ENCODE measurements around the gene CD63. TPM values are rescaled to one million over a fixed set of nuclear protein-coding genes. Genes with fewer than 3 reads are reported as not detected.
"Not testable (repeated sequence)": the region's sequence is repeated elsewhere in the genome, so short reads cannot be mapped to it uniquely, and the experiment has no call there.

Gene CD63
- total RNA-seq, 4 donors from 2014 or later = 427 to 723 (median 581) TPM

DNA sequence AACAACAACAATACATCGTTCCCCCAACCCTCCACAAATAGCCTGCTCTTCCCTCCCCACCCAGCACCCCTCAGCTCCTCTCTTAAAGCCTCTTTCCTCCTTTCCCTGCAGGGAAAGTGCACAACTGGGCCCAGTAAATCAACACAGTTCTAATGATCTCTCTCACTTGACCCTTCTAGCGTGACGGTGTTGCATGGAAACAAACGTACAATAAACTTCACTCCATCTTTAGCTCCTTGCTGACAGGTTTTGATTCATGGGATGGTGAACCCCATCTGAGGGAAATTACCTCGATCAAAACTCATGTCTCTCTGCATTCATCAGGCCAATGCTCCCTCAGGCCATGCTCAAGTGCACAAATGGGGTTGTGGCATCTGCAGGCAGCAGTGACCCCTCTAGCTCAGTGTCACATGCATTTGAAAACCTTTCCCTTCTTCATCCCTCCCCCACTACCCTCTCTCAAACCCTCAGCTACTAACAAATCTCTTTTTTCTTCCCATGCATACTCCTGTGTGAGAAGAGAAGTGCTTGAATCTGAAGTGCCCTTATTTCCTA, 37.0 kb upstream of the CD63 start:
- Histone ChIP-seq H3K27ac (no peak overlapping the region), H3K4me1 (no peaks in the 10 kb centered on the region), H3K27me3 (no peaks in the 10 kb centered on the region), H3K36me3 (peaks cover 0 to 14% (median 1%) of the 10 kb centered on the region in 4 donors), H3K4me3 (no peak overlapping the region), H3K9me3 (no peaks in the 10 kb centered on the region)
- 77 to 82% methylated on average over 5 of the region's 5 CpGs for WGBS, 2 donors (ENCODE audit: low coverage in 1 of 2)
- in situ Hi-C loops (cut with MboI; ENCODE audit: low pct_ligation_motif_present in 1 of 4, low pct_unique_long_range_greater_than_20kb in 1 of 4, low sequenced_read_pairs in 3 of 4) (no loop called here), intact Hi-C loops (cut with DNase I; ENCODE audit: low total_unique reads) (no loop called here)
- TF ChIP-seq POLR2AphosphoS5 (IDR thresholded peaks at IDR 0.05) (no peak), EP300 (IDR thresholded peaks at IDR 0.05; ENCODE audit: low read depth) (no peak), POLR2A (IDR thresholded peaks at IDR 0.05) (no peak)
- TF ChIP-seq, protein P1, sequence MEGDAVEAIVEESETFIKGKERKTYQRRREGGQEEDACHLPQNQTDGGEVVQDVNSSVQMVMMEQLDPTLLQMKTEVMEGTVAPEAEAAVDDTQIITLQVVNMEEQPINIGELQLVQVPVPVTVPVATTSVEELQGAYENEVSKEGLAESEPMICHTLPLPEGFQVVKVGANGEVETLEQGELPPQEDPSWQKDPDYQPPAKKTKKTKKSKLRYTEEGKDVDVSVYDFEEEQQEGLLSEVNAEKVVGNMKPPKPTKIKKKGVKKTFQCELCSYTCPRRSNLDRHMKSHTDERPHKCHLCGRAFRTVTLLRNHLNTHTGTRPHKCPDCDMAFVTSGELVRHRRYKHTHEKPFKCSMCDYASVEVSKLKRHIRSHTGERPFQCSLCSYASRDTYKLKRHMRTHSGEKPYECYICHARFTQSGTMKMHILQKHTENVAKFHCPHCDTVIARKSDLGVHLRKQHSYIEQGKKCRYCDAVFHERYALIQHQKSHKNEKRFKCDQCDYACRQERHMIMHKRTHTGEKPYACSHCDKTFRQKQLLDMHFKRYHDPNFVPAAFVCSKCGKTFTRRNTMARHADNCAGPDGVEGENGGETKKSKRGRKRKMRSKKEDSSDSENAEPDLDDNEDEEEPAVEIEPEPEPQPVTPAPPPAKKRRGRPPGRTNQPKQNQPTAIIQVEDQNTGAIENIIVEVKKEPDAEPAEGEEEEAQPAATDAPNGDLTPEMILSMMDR (IDR thresholded peaks at IDR 0.05) = no peak
- no peak for DNase-seq

DNA sequence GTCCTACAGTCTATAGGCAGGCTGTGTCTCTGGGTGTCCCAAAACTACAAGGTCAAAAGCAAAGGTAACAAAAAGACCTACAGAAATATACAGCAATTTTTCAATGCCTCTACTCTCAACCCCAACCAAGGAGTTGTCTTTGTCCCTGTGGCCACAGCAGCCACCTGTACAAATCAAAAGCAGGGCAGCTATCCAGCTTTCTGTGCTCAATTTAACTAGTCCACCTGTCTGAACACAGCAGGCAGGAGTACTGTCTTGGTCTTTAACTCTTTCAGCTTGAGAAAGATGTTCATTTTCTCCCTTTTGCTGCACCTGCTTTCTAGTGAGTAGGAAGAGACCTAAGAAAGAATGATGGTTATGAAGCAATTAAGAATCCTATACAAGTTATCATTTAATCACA, 33.8 kb upstream of the CD63 start:
- Histone ChIP-seq H3K36me3 (peaks cover 0 to 41% (median 15%) of the 10 kb centered on the region in 4 donors), H3K4me3 (no peak overlapping the region), H3K9me3 (no peaks in the 10 kb centered on the region), H3K27me3 (no peaks in the 10 kb centered on the region), H3K4me1 (no peaks in the 10 kb centered on the region), H3K27ac (no peak overlapping the region)
- intact Hi-C loops (cut with DNase I; ENCODE audit: low total_unique reads) = no loop called here
- no peak for DNase-seq
- in situ Hi-C loops (cut with MboI; ENCODE audit: low pct_ligation_motif_present in 1 of 4, low pct_unique_long_range_greater_than_20kb in 1 of 4, low sequenced_read_pairs in 3 of 4) = no loop called here
- no peak for TF ChIP-seq POLR2A (IDR thresholded peaks at IDR 0.05)
- TF ChIP-seq POLR2AphosphoS5 (IDR thresholded peaks at IDR 0.05) = no peak
- TF ChIP-seq EP300 (IDR thresholded peaks at IDR 0.05; ENCODE audit: low read depth) = no peak
- TF ChIP-seq, protein P1 (IDR thresholded peaks at IDR 0.05) = no peak

DNA sequence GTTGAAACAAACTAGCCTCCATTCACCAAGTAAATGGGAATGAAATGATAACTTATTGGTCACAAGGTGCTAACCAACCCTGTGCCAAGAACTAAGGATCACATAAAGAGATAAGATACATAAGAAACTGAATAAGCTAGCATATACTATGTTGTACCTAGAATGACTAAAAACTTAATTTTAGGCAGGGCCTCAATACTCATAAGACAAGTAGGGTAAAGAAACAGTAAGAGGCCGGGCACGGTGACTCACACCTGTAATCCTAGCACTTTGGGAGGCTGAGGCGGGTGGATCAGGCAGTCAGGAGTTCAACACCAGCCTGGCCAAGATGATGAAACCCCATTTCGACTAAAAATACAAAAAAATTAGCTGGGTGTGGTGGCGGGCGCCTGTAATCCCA, 31.9 kb upstream of the CD63 start:
- no peak overlapping the region for H3K4me3 ChIP-seq
- H3K27ac ChIP-seq = no peak overlapping the region
- no peak for DNase-seq
- TF ChIP-seq, protein P1 (IDR thresholded peaks at IDR 0.05) = no peak
- TF ChIP-seq POLR2A (IDR thresholded peaks at IDR 0.05) (no peak), EP300 (IDR thresholded peaks at IDR 0.05; ENCODE audit: low read depth) (no peak), POLR2AphosphoS5 (IDR thresholded peaks at IDR 0.05) (no peak)
- H3K27me3 ChIP-seq = no peaks in the 10 kb centered on the region
- in situ Hi-C loops (cut with MboI; ENCODE audit: low pct_ligation_motif_present in 1 of 4, low pct_unique_long_range_greater_than_20kb in 1 of 4, low sequenced_read_pairs in 3 of 4) (no loop called here), intact Hi-C loops (cut with DNase I; ENCODE audit: low total_unique reads) (no loop called here)
- no peaks in the 10 kb centered on the region for H3K4me1 ChIP-seq
- WGBS, 2 donors (ENCODE audit: low coverage in 1 of 2) = 83 to 95% methylated on average over 6 of the region's 6 CpGs
- H3K9me3 ChIP-seq = no peaks in the 10 kb centered on the region
- peaks cover 0 to 54% (median 23%) of the 10 kb centered on the region in 4 donors for H3K36me3 ChIP-seq

DNA sequence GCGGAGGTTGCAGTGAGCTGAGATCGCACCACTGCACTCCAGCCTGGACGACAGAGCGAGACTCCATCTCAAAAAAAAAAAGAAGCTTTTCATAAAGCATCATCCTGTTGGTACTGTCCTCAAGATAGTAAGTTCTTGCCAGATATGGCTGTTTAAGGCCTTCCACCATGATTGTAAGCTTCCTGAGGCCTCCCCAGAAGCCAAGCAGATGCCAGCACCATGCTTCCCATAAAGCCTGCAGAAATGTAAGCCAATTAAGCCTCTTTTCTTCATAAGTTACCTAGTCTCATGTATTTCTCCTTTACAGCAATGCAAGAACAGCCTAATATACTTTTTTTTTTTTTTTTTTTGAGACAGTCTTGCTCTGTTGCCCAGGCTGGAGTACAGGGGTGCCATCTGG, 29.8 kb upstream of the CD63 start:
- H3K27ac ChIP-seq; intact Hi-C loops (cut with DNase I; ENCODE audit: low total_unique reads): not testable (repeated sequence)
- peaks cover 0 to 48% (median 23%) of the 10 kb centered on the region in 4 donors for H3K36me3 ChIP-seq

DNA sequence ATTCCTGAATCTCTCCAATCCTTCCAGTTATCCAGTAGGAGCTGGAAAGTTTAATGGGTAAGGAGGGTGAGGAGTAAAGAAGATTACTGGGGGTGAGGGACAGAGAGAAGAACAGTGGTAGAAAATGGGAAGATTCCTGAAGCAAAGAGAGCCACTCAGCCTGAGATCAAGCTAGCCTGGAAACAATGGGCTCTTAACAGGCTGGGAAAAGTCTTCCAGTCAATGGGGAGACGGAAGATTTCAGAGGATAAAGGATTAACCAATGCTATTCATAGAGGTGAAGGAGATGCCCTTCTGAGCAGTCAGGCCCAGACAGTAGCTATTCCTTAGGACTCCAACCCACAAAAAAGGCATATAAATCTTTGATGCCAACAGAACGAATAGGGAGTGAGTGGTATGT, 28.9 kb upstream of the CD63 start:
- Histone ChIP-seq H3K4me3 (no peak overlapping the region), H3K36me3 (peaks cover 0 to 47% (median 23%) of the 10 kb centered on the region in 4 donors), H3K27me3 (no peaks in the 10 kb centered on the region), H3K9me3 (no peaks in the 10 kb centered on the region), H3K27ac (no peak overlapping the region), H3K4me1 (no peaks in the 10 kb centered on the region)
- WGBS, 2 donors (ENCODE audit: low coverage in 1 of 2) = 78% methylated on average over 2 of the region's 2 CpGs; no CpG with 5 or more reads in 1 of the 2 donors
- in situ Hi-C loops (cut with MboI; ENCODE audit: low pct_ligation_motif_present in 1 of 4, low pct_unique_long_range_greater_than_20kb in 1 of 4, low sequenced_read_pairs in 3 of 4) = loop anchor here in 1 of 4 donors (10.0 kb wide), 1 partner anchor 47 kb away; no protein-coding TSS in a partner anchor
- intact Hi-C loops (cut with DNase I; ENCODE audit: low total_unique reads) = no loop called here
- DNase-seq = no peak
- TF ChIP-seq, protein P1 (IDR thresholded peaks at IDR 0.05) = no peak
- TF ChIP-seq POLR2AphosphoS5 (IDR thresholded peaks at IDR 0.05) = no peak
- TF ChIP-seq EP300 (IDR thresholded peaks at IDR 0.05; ENCODE audit: low read depth) = no peak
- TF ChIP-seq POLR2A (IDR thresholded peaks at IDR 0.05) = no peak

More for the DNA sequence above, 29.8 kb upstream of the CD63 start:
- in situ Hi-C loops (cut with MboI; ENCODE audit: low pct_ligation_motif_present in 1 of 4, low pct_unique_long_range_greater_than_20kb in 1 of 4, low sequenced_read_pairs in 3 of 4) = loop anchor here in 1 of 4 donors (10.0 kb wide), 1 partner anchor 46 kb away; no protein-coding TSS in a partner anchor
- H3K4me1 ChIP-seq, H3K27me3 ChIP-seq, H3K4me3 ChIP-seq, H3K9me3 ChIP-seq, DNase-seq: not testable (repeated sequence)
- 100% methylated on average over 4 of the region's 4 CpGs; no CpG with 5 or more reads in 1 of the 2 donors for WGBS, 2 donors (ENCODE audit: low coverage in 1 of 2)

Data from transverse colon (tissue), 4 donors.